Measurements from ENCODE around the gene PAM16. TPM values are rescaled to one million over a fixed set of nuclear protein-coding genes. Genes with fewer than 3 reads are reported as not detected.

The PAM16 gene
- total and polyA plus RNA-seq, 2 of the 8 experiments (the other 6 are each of a cell fraction or from before 2014, with no cell fraction given) = 78.3 to 198 TPM

- TF ChIP-seq CHD7 (IDR thresholded peaks at IDR 0.05; ENCODE audit: insufficient replicate concordance, low read length) = no peak
- TF ChIP-seq CHD1 (IDR thresholded peaks at IDR 0.05; ENCODE audit: low read depth, low read length) = no peak
- TF ChIP-seq SRF (IDR thresholded peaks at IDR 0.05; ENCODE audit: low read depth, low read length) = no peak
- no peak for TF ChIP-seq CREB1 (IDR thresholded peaks at IDR 0.05)
- no peak for TF ChIP-seq SAP30 (IDR thresholded peaks at IDR 0.05; ENCODE audit: insufficient read depth, insufficient replicate concordance, low read length)
These were observed 22.3 kb upstream of the PAM16 start (continued) for GRCh38 chr16:4373356-4373908.
